RWPE1 (cell line): ENCODE data around the gene AEN.

ENCODE experiments used
- CTCF ChIA-PET: fragments of 350-600 bp; sonication (Branson Sonifier 250); formaldehyde crosslinking; extraction: SDS; loops from one replicate; lab custom pipeline; 2021; lab: Yijun Ruan, JAX
- POLR2A ChIA-PET: fragments of 400-600 bp; formaldehyde crosslinking; extraction: SDS; loops from one replicate; lab custom pipeline; 2020; ENCODE audit warnings: antibody characterized with exemption; ENCODE audit not compliant: low non-redundant PET; lab: Yijun Ruan, JAX
- DNase-seq: peaks from one replicate; pipeline ENCODE4 v3.0.0; 2012; ENCODE audit warnings: low spot score
- H3K27ac ChIP-seq: fragments of 450-650 bp; 2 replicates; pipeline ENCODE4 v1.5.1; 2017
- CTCF ChIP-seq: fragments of 450-650 bp; conservative IDR thresholded peaks from 2 replicates; pipeline ENCODE4 v1.5.1; 2017; ENCODE audit warnings: low read depth, mild to moderate bottlenecking

AEN gene

GRCh38 chr15:88649286-88649733 is 28.2 kb downstream of the AEN start:
- DNase-seq, result peak; percentile 73
- ChIA-PET POLR2A (no interaction called here), CTCF (no interaction called here)
- no peak for TF ChIP-seq CTCF
- H3K27ac ChIP-seq, result peak overlapping the region; percentile 58

- no peak for DNase-seq
- CTCF ChIA-PET, result interaction anchor here (1.0 kb wide), 1 partner anchor 11 kb away, joined by 4 read pairs; the partner anchor contains the start of gene ISG20
- TF ChIP-seq CTCF, result no peak
- peak overlapping the region; percentile 58 for H3K27ac ChIP-seq
- POLR2A ChIA-PET, result no interaction called here
These were observed 28.8 kb downstream of the AEN start for GRCh38 chr15:88649753-88650551.

- ChIA-PET CTCF (interaction anchor here (1.0 kb wide), 1 partner anchor 12 kb away, joined by 4 read pairs; the partner anchor contains the start of gene ISG20), POLR2A (no interaction called here)
- TF ChIP-seq CTCF, result no peak
- no peak for DNase-seq
- no peak overlapping the region; the same call in 1 of the 2 replicates for H3K27ac ChIP-seq
These were observed 29.4 kb downstream of the AEN start for GRCh38 chr15:88650556-88650955.

GRCh38 chr15:88651136-88651732 is 30.1 kb downstream of the AEN start:
- POLR2A ChIA-PET, result no interaction called here
- CTCF ChIA-PET, result interaction anchor here (1.0 kb wide), 1 partner anchor 13 kb away, joined by 4 read pairs; the partner anchor contains the start of gene ISG20
- DNase-seq, result no peak
- no peak for TF ChIP-seq CTCF
- no peak overlapping the region for H3K27ac ChIP-seq

- TF ChIP-seq CTCF, result no peak
- CTCF ChIA-PET, result no interaction called here
- POLR2A ChIA-PET, result no interaction called here
- no peak overlapping the region for H3K27ac ChIP-seq
- DNase-seq, result no peak
These were observed 30.8 kb downstream of the AEN start for GRCh38 chr15:88651971-88652370.

GRCh38 chr15:88652456-88653199 is 31.5 kb downstream of the AEN start:
- ChIA-PET CTCF (interaction anchor here (1.2 kb wide), 1 partner anchor 182 kb away, joined by 3 read pairs; no protein-coding TSS in a partner anchor), POLR2A (no interaction called here)
- no peak for DNase-seq
- peak overlapping the region; percentile 80 for H3K27ac ChIP-seq
- no peak for TF ChIP-seq CTCF
